Activated T-cell treated with anti-CD3 and anti-CD28 coated beads, Interleukin-2, amount 50 U/mL, for 4 hours (primary cell): Measurements from ENCODE around the gene SLU7. TPM values are rescaled to one million over a fixed set of nuclear protein-coding genes. Genes with fewer than 3 reads are reported as not detected.
A peak's percentile ranks its signal among the peaks of the same experiment; 100 is the strongest.

ENCODE experiments used
- ATAC-seq, 2 donors: fragments of 200-7000 bp; cut with Tn5 transposase; one replicate each; pipeline ENCODE4 v1.10.0; 2021
- DNase-seq: peaks from one replicate; pipeline ENCODE4 v3.0.0-alpha.2; 2020
- H3K27me3 Mint-ChIP-seq: one replicate; pipeline ENCODE4 v1.8.0; 2021; ENCODE audit warnings: low read depth, mixed read lengths
- H3K36me3 Mint-ChIP-seq: one replicate; pipeline ENCODE4 v1.8.0; 2022; ENCODE audit warnings: mixed read lengths; ENCODE audit not compliant: insufficient read depth
- H3K4me1 Mint-ChIP-seq: one replicate; pipeline ENCODE4 v1.8.0; 2021; ENCODE audit warnings: low read depth, mixed read lengths
- H3K4me3 Mint-ChIP-seq: one replicate; pipeline ENCODE4 v1.8.0; 2021; ENCODE audit warnings: mild to moderate bottlenecking, moderate library complexity, mixed read lengths
- H3K9me3 Mint-ChIP-seq: one replicate; pipeline ENCODE4 v1.8.0; 2021; ENCODE audit warnings: mixed read lengths
- total RNA-seq, 3 donors: library from RNA; stranded (reverse); gene quantifications; one replicate each; pipeline ENCODE4 v1.2.1, GENCODE V29; 2021

Gene SLU7
- total RNA-seq, 3 donors from 2014 or later = 33.2 to 48.3 (median 44.9) TPM

DNA sequence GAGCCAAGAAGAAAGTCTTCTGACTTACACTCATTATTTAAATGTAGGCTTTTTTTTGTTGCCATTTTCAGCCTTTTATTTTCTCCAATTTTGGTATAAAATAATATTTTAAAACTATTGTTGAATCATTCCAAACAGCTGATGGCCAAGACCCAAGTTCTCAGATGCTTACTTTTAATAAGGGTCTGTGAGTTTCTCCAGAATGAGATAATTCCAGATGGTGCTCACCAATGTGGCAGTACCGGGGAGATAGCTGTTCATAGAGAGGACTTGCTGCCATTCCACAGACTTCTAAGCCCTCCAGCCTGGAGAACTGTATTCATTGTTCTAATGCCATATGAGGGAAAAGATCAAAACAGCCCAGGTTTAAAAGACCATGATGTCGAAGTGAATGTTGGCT is 43.2 kb downstream of the SLU7 start:
- ATAC-seq = no peak
- H3K27me3 Mint-ChIP-seq = peaks cover 51% of the 10 kb centered on the region

DNA sequence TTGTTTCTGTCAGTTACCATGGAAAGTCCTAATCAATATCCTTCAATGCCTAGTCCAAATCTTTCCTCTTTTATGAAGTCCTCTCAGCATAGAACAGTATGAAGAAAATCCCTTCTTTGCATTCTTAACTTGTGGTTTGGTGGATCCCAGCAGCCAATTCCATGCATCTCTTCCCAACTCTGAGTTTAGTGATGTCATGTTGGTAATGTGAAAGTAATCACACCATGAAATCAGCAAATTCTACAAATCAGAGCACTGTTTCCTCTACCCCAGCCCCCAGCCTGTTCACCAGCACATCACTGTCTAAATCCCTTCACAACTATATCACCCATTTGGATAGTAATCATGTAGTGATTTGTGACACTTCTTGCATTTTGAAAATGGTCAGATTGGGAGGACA is 43.7 kb downstream of the SLU7 start:
- no peaks in the 10 kb centered on the region for H3K9me3 Mint-ChIP-seq
- H3K4me3 Mint-ChIP-seq = no peak overlapping the region
- DNase-seq (no peak), ATAC-seq (no peak)
- peaks cover 1% of the 10 kb centered on the region for H3K4me1 Mint-ChIP-seq
- H3K36me3 Mint-ChIP-seq = no peaks in the 10 kb centered on the region
- H3K27me3 Mint-ChIP-seq = peaks cover 54% of the 10 kb centered on the region

More for the DNA sequence above, 43.2 kb downstream of the SLU7 start:
- H3K36me3 Mint-ChIP-seq = no peaks in the 10 kb centered on the region
- peaks cover 1% of the 10 kb centered on the region for H3K4me1 Mint-ChIP-seq
- DNase-seq = no peak
- H3K4me3 Mint-ChIP-seq = no peak overlapping the region
- no peaks in the 10 kb centered on the region for H3K9me3 Mint-ChIP-seq

DNA sequence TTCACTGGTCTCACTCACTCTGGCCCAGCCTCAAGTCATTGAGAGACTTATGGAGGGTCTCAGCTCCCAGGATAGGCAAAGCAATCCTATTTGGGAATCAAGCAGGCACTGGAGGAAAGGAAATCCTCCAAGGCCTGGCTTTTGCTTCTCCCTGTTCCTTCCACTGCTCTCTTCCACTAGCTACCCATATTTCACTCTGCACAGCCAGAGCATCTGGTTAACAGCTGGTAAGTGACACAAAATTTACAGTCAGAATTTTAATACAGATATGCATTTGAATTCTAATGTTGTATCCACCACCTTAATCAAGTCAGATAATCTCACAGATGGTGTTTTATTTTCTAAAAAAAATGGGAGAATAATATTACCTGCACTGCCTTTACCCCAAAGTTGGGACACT is 47.6 kb downstream of the SLU7 start:
- Mint-ChIP-seq H3K4me3 (peak overlapping the region; percentile 41), H3K27me3 (peaks cover 71% of the 10 kb centered on the region), H3K9me3 (no peaks in the 10 kb centered on the region), H3K4me1 (peaks cover 9% of the 10 kb centered on the region), H3K36me3 (no peaks in the 10 kb centered on the region)
- ATAC-seq = no peak
- DNase-seq = no peak

DNA sequence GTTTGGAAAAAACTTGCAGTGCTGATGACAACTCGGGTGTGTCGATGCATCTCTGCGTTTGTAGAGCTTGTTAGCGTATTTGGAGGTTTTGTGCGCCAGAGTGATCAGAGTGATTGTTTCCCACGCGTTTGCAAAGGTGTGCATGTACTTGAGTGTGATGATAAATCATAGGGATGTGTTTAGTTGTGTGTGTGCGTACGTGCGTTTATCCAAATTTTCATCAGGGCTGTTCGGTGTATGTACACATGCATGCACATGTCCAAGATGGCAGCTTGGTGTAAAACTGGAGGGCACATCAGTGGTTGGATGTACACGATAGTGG is 48.2 kb downstream of the SLU7 start:
- ATAC-seq = peak in 1 of 2 donors; percentile 11
- no peaks in the 10 kb centered on the region for H3K36me3 Mint-ChIP-seq
- H3K27me3 Mint-ChIP-seq = peaks cover 67% of the 10 kb centered on the region
- H3K9me3 Mint-ChIP-seq = no peaks in the 10 kb centered on the region
- no peak for DNase-seq
- peaks cover 9% of the 10 kb centered on the region for H3K4me1 Mint-ChIP-seq
- H3K4me3 Mint-ChIP-seq = no peak overlapping the region

DNA sequence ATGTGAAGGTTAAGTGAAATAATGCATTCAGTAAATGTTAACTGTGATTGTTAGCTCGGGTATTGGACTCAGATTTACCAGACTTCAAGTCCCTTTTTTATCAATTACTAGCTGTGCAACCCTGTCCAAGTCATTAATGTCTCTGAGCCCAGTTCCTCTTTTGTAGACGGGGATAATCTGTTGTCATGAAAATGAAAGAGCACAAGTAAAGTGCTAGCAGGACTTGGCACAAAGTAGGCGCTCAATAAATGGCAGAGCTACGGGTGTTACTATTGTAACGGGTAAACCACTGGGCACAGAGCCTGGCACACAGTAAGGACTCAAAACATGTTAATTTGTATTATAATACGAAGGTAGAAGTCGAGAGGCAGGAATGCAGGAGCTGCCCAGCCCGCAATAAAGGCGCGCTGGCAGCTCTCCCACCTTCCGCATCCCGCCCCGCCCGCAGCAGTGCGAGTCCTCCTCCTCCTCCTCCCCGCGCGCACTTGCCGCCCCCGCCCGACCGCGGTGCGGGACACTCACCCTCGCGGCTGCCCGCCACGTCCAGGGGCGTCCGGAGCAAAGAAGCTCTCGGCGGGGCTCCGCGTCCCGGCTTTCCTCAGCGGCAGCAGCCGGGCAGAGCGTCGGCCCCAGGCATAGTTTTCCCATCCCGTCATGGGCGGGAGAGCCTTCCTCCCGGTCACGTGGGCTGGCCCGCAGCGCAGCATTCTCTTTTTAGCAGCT is 48.7 kb downstream of the SLU7 start, which contains the start of gene C1QTNF2:
Gene C1QTNF2 (minus strand): TSS at position 637 of the 723 bp plus-strand sequence. CDS start 15,615 bp downstream, outside the sequence.
- H3K4me3 Mint-ChIP-seq = peak within 1 kb of the TSS; percentile 47
- peak in 1 of 2 donors; percentile 54 for ATAC-seq
- no peaks in the 10 kb centered on the region for H3K36me3 Mint-ChIP-seq
- DNase-seq = no peak
- peaks cover 9% of the 10 kb centered on the region for H3K4me1 Mint-ChIP-seq
- peaks cover 64% of the 10 kb centered on the region for H3K27me3 Mint-ChIP-seq
- no peaks in the 10 kb centered on the region for H3K9me3 Mint-ChIP-seq

DNA sequence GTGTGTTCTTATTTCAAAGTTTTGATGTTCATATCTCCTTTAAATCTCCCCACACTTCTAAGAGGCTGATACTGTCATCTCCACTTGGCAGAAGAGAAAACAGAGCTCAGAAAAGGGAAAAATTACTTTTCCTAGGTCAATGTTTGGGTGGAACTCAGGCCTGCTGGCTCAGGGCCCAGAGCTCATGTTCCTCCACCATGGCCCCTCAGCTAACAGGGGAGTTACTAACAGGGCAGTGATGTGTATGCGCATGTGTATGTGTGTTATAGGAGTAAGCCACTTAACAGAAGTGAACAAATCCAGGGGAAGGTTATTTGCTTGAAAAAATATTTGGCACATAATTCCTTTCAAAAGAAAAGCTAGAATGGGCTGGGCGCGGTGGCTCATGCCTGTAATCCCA is 51.0 kb downstream of the SLU7 start:
- peaks cover 57% of the 10 kb centered on the region for H3K27me3 Mint-ChIP-seq

DNA sequence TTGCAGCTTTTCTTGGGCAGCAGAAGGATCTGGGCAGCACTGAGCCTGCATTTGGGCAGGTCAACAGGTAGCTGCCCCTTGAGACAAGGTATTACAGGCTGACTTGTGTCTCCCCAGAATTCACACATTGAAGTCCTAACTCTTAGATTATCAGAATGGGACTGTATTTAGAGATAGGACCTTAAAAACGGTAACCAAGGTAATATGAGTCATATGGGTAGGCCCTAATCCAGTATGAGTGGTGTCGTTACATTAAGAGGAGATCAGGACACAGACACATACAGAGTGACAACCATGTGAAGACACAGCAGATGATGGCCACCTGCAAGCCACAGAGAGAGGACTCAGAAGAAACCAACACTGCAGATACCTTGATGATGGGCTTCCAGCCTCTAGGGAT is 51.6 kb downstream of the SLU7 start:
- H3K36me3 Mint-ChIP-seq = no peaks in the 10 kb centered on the region
- no peak overlapping the region for H3K4me3 Mint-ChIP-seq
- DNase-seq (no peak), ATAC-seq (peak in 1 of 2 donors; percentile 18)
- peaks cover 52% of the 10 kb centered on the region for H3K27me3 Mint-ChIP-seq
- H3K4me1 Mint-ChIP-seq = peaks cover 9% of the 10 kb centered on the region
- no peaks in the 10 kb centered on the region for H3K9me3 Mint-ChIP-seq

More for the DNA sequence above, 51.0 kb downstream of the SLU7 start:
- Mint-ChIP-seq H3K4me1 (peaks cover 9% of the 10 kb centered on the region), H3K36me3 (no peaks in the 10 kb centered on the region), H3K9me3 (no peaks in the 10 kb centered on the region), H3K4me3 (no peak overlapping the region)
- ATAC-seq (no peak), DNase-seq (no peak)

DNA sequence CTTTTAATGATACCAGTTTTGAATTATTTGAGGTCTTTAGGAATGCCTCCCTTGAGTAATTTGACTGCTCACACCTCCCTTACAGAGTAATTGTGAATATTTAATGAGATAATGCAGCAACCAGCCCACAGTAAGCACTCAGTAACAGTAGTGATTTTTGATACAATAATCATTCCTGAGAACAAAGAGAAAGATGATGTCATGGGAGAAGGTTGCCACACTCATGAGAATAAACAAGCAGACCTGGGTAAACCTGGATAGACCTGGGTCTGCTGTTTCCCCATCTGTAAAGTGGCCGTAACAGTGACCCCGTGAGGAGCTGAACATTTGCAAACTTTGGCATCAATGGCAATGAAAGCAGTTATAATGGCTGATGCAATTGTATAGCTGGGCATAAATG is 52.7 kb downstream of the SLU7 start:
- no peak for ATAC-seq

DNA sequence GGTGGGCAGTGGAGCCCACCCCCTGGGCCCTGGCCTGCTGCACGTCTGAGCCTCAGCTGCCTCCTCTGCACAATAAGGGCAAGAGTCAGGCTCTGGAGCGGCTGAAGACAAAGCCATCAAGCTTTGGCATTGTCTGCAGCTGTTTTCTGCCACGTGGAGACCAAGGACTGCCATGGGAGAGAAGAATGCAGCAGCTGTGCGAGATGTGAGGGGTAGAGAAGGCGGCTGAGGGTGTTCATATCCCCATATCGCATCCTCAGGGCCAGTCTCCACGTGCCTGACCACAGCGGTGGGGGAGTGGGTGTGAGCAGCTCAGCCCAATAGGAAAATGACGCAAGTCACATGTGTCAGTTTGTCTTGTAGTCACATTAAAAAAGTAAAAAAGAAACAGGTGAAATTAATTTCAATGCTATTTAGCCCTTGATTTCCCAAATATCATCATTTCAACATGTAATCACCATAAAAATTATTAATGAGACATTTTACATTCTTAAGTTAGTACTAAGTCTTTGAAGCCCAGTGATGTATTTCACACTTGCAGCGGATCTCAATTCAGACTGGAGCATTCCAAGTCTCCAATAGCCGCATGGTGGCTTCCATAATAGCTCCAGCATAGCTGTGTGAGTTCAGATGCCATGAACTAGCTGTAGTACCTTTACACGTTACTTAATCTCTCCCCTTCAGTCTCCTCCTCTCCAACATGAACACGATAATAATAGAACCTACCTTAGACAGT is 55.1 kb downstream of the SLU7 start:
- Mint-ChIP-seq H3K27me3 (peaks cover 30% of the 10 kb centered on the region), H3K4me3 (no peak overlapping the region), H3K36me3 (no peaks in the 10 kb centered on the region), H3K4me1 (no peaks in the 10 kb centered on the region), H3K9me3 (no peaks in the 10 kb centered on the region)
- no peak for ATAC-seq
- DNase-seq = no peak

More for the DNA sequence above, 52.7 kb downstream of the SLU7 start:
- H3K27me3 Mint-ChIP-seq = peaks cover 49% of the 10 kb centered on the region
- peaks cover 9% of the 10 kb centered on the region for H3K4me1 Mint-ChIP-seq
- no peak overlapping the region for H3K4me3 Mint-ChIP-seq
- H3K36me3 Mint-ChIP-seq = no peaks in the 10 kb centered on the region
- no peak for DNase-seq
- H3K9me3 Mint-ChIP-seq = no peaks in the 10 kb centered on the region

DNA sequence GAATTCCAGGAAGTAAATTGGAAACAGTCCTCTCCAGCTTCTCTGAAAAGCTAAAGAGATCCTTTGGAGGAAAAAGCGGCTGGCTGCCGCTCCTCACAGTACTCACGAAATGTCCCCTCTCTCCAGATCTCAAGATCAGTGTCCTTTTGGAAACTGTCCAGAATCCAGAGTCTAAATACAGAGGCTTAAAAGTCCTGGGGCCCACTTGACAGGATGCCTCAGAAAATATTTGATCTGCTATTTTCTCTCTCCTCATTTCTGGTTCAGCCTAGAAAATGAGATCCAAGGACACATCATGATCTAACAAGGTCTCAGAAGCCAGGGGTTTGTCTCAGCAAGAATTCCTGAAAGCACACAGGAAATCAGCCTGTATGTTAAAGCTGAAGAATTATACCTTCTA is 55.7 kb downstream of the SLU7 start:
- no peak overlapping the region for H3K4me3 Mint-ChIP-seq
- H3K9me3 Mint-ChIP-seq = no peaks in the 10 kb centered on the region
- ATAC-seq (no peak), DNase-seq (no peak)
- peaks cover 25% of the 10 kb centered on the region for H3K27me3 Mint-ChIP-seq
- no peaks in the 10 kb centered on the region for H3K4me1 Mint-ChIP-seq
- H3K36me3 Mint-ChIP-seq = no peaks in the 10 kb centered on the region

DNA sequence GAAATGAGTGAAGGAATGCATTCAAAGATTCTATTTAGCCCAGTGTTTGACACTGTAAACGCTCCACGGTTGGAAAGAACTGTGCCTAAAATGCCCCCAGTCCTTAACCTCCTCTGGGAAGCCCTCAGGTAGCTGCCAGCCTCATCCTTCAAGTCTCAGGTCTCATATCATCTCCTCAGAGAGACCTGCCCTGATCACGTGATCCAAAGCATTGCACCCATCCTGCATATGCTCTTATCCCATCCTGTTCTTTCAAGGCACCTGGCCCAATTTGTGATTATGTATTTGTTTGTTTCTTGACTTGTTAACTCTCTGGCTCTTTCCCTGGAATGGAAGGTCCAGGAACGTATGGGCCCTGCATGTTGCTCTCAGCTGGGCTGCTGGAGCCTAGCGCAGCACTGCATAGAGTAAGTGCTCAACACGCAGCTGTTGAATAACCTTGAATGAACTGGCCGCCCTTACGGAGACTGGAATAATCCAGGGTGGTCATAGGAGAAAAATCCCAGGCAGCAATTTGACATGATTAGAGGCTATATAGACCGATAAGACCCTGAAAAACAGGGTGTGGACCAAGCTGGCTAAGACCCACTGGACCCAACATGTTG is 57.2 kb downstream of the SLU7 start:
- H3K36me3 Mint-ChIP-seq = no peaks in the 10 kb centered on the region
- no peak for DNase-seq
- H3K27me3 Mint-ChIP-seq = peaks cover 14% of the 10 kb centered on the region
- no peaks in the 10 kb centered on the region for H3K9me3 Mint-ChIP-seq
- H3K4me3 Mint-ChIP-seq = no peak overlapping the region
- ATAC-seq = no peak
- no peaks in the 10 kb centered on the region for H3K4me1 Mint-ChIP-seq

DNA sequence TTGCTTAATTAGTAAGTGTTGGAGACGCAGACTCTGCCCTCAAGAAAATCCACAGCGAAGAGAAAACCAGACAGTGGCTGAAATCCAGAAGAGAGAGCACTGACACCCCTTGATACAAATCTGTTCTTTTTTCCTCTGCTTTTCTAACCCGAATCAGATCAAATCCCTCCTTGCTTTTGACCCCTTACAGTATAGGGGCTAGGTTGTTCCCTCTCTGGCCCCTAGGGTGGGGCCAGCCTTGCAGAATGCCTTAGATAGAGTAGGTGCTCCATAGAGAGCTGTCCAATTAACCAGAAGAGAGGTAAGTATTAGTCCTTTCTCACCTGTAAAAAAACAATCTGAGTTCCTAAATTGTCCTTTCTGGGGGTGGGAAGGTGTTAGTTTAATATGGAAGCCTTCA is 58.6 kb downstream of the SLU7 start:
- no peak overlapping the region for H3K4me3 Mint-ChIP-seq
- H3K36me3 Mint-ChIP-seq = no peaks in the 10 kb centered on the region
- no peak for ATAC-seq
- no peak for DNase-seq
- no peaks in the 10 kb centered on the region for H3K4me1 Mint-ChIP-seq
- no peaks in the 10 kb centered on the region for H3K9me3 Mint-ChIP-seq
- H3K27me3 Mint-ChIP-seq = peaks cover 14% of the 10 kb centered on the region

DNA sequence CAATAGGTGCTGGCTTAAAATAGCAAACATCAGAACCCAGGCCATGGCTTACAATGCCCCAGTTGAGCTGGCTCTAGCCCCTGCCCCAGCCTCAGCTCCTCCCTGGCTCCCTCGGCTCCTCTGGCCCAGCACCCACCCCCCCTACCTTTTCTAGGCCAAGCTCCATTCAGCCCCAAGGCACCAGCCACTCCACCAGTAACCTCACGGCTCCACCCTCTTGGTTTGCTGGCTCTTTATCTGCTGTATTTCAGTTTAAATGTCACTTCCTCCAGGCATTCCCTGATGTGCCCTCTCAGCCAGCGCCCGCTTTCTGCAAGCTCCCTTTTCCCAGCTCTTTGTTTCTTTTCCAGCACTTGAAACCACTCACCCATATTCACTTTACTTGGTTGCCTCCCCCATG is 59.1 kb downstream of the SLU7 start:
- ATAC-seq = no peak
- no peaks in the 10 kb centered on the region for H3K4me1 Mint-ChIP-seq
- no peaks in the 10 kb centered on the region for H3K9me3 Mint-ChIP-seq
- no peak for DNase-seq
- no peaks in the 10 kb centered on the region for H3K36me3 Mint-ChIP-seq
- H3K27me3 Mint-ChIP-seq = peaks cover 10% of the 10 kb centered on the region
- no peak overlapping the region for H3K4me3 Mint-ChIP-seq

DNA sequence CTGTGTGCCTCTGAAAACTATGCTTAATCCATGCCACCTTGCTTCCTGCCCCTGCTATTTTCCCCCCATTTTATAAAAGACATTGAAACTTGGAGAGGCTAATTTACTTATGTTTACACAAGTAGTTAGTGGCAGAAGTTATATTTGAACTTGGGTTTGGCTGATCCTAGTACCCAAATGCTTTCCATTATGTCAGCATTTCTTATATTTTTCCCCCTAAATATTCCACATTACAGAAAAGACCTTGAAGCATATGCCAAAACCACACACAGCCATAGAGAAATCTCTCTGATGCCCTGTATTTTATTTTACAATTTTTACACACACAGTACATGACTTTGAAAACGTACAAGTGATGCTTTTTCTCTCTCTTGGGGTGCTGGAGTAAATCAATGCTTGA is 59.6 kb downstream of the SLU7 start:
- no peak overlapping the region for H3K4me3 Mint-ChIP-seq
- DNase-seq = no peak
- H3K4me1 Mint-ChIP-seq = no peaks in the 10 kb centered on the region
- no peak for ATAC-seq
- no peaks in the 10 kb centered on the region for H3K9me3 Mint-ChIP-seq
- peaks cover 8% of the 10 kb centered on the region for H3K27me3 Mint-ChIP-seq
- H3K36me3 Mint-ChIP-seq = no peaks in the 10 kb centered on the region
